Rectal smooth muscle tissue (tissue), 1 donor: ENCODE data around the gene RARRES2.
A peak's percentile ranks its signal among the peaks of the same experiment; 100 is the strongest.
"Not testable (repeated sequence)": the region's sequence is repeated elsewhere in the genome, so short reads cannot be mapped to it uniquely, and the experiment has no call there.

Experiments
- H3K27ac ChIP-seq: one replicate; pipeline ENCODE4 v1.7.0; 2013; ENCODE audit warnings: low read depth, low read length, inconsistent platforms
- H3K27me3 ChIP-seq: one replicate; pipeline ENCODE4 v1.7.0; 2013; ENCODE audit warnings: low read length; ENCODE audit not compliant: control insufficient read depth, insufficient read depth
- H3K36me3 ChIP-seq: one replicate; pipeline ENCODE4 v1.7.0; 2013; ENCODE audit warnings: low read length; ENCODE audit not compliant: control insufficient read depth, insufficient read depth
- H3K4me1 ChIP-seq: one replicate; pipeline ENCODE4 v1.7.0; 2013; ENCODE audit warnings: low read length; ENCODE audit not compliant: control insufficient read depth, insufficient read depth
- H3K4me3 ChIP-seq: one replicate; pipeline ENCODE4 v1.7.0; 2013; ENCODE audit warnings: low read length
- H3K9ac ChIP-seq: one replicate; pipeline ENCODE4 v1.7.0; 2013; ENCODE audit warnings: low read length

RARRES2 gene

DNA sequence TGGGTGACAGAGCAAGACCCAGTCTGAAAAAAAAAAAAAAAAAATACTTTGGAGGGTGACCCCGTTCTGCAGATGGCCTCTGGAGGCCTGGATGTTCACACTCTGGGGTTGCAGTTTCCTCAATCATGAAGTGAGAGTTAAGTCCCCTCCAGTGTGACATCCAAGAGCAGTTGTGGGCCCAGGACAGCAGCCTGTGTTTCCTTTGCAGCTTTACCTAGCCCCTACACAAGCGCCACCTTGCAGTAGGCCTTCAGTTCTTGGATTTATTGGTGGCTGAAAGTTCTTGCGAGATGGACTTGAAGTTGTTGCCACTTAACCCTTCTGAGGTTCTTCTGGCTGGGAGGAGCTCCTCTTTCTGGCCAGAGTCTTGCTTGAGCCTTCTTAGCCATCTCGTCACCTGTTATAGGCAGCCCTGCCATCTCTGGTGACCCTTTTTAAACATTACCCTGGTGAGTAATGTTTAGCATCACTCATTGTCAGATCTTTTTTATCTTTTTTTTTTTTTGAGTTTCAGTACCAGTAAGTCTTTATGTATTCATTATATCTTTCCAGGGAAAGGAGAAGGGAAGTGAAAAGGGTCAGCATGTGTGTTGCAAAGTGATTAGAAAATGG, 14.7 kb downstream of the RARRES2 start:
- Histone ChIP-seq H3K4me3 (no peak overlapping the region), H3K27ac (no peak overlapping the region), H3K36me3 (peaks cover 7% of the 10 kb centered on the region), H3K9ac (no peak overlapping the region), H3K27me3 (no peaks in the 10 kb centered on the region), H3K4me1 (peaks cover 3% of the 10 kb centered on the region)

DNA sequence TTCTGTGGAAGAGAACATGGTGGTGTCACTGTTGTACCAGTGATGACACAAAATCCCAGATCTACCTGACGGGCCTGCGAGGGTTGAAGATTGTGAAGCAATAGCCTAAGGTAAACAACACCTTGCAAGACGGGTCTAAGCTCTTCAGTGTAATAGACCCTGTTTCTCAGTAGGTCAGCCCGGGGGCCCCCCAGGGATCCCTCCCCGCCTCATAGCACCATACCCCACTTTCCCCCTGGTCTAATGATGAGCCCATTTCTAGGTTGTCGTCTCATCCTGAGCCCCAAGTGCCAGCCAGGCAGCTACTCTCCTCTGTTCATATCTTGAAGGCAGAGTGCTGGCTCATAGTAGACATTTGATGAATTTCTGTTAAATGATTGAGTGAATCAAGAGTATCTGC, 15.5 kb downstream of the RARRES2 start:
- Histone ChIP-seq H3K27me3 (no peaks in the 10 kb centered on the region), H3K4me1 (peaks cover 3% of the 10 kb centered on the region), H3K4me3 (no peak overlapping the region), H3K36me3 (peaks cover 5% of the 10 kb centered on the region), H3K27ac (no peak overlapping the region), H3K9ac (no peak overlapping the region)

DNA sequence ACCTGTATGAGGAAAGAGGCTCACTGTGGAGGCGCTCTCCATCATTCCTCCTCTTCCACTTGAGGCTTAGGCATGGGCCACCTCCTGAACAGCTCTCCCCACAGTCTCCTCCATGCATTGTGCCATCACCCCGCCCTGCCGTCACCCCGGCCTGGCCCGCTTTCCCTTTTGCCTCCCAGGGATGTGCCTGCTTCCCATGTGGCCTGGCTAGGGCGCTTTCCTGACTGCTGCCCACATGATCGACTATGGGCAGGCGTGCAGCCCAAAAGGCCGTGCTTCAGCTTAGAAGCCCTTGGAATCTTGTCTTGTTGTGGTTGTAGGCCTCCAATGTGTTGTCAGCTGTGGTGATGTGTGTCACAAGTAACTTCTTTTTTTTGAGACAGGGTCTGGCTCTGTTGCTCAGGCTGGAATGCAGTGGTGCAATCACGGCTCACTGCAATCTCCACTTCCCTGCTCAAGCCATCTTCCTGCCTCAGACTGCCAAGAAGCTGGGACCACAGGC, 16.3 kb downstream of the RARRES2 start:
- Histone ChIP-seq H3K4me3 (no peak overlapping the region), H3K4me1 (peaks cover 3% of the 10 kb centered on the region), H3K9ac (no peak overlapping the region), H3K36me3 (peaks cover 5% of the 10 kb centered on the region), H3K27ac (no peak overlapping the region), H3K27me3 (no peaks in the 10 kb centered on the region)

DNA sequence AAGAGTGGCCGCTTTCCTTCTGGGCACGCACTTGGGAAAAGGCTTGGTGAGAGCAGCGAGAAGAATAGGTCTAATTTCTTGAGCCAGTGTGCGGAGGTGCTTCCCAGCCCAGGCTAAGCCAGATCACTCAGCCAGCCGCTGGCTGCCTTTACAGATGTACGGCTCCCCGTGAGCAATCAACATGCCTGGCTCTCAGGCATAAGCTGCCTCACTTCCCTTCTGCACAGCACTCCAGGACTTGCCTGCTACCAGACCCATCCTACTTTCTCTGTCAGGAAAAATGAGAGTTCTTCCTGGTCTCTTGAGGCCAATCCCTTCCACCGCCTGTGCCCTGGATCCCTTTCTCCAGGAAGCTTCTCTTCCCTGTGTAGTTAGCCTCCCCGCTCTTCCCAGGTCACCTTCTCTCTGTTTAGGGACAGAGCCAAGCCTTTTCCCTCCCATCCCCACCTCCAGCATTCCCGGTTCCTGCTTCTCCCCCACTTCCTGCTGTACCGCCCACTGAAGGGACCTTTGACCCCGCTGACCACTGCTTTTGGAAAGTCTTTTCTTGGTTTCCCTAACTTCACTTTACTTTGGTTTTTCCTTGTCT, 17.0 kb downstream of the RARRES2 start:
- peaks cover 3% of the 10 kb centered on the region for H3K4me1 ChIP-seq
- H3K36me3 ChIP-seq: peaks cover 5% of the 10 kb centered on the region
- H3K27ac ChIP-seq: peak overlapping the region; percentile 75
- H3K9ac ChIP-seq: no peak overlapping the region
- peak overlapping the region; percentile 92 for H3K4me3 ChIP-seq
- no peaks in the 10 kb centered on the region for H3K27me3 ChIP-seq

DNA sequence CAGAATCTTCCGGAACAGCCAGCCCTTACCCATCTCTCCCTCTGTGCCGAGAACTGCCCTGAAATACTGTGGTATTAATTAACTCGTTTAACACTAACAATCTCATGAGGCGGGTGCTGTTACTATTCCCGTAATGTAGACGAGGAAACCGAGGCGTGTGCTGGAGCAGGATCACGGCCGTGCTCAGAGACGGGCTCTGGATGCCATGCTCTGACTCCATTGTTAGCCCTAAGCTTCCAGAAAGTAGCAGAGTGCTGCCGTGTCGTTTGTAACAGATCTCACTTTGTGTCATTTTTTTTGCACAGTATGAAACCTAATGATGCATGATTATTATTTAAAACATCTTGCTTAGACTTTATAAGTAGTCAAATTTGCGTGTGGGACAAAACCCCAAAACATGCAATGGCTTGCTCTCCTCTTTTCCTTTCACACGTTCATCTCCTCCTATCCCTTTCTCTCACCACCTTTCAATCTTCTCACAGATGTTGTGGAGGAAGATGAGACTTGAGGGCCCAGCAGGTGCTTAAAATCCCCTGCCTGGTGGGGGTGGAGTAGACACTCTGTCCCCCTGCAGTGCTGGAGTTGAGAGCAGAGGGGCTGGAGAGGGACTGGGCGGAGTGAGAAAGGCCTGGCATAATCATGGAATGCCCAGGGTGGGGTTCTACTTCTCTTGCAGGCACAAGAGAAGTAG, 17.6 kb downstream of the RARRES2 start:
- Histone ChIP-seq H3K27me3 (no peaks in the 10 kb centered on the region), H3K36me3 (peaks cover 3% of the 10 kb centered on the region), H3K27ac (peak overlapping the region; percentile 75), H3K4me3 (peak overlapping the region; percentile 92), H3K9ac (peak overlapping the region; percentile 74), H3K4me1 (peaks cover 3% of the 10 kb centered on the region)

GRCh38 chr7:150322833-150323681, 18.4 kb downstream of the RARRES2 start, which contains the start of the genes ACTR3C and LRRC61:
Gene ACTR3C (minus strand): TSS chr7:150323545. CDS start chr7:150295296, 28,249 bp downstream.
Gene LRRC61 (plus strand): TSS chr7:150323355. CDS start chr7:150336862, 13,507 bp downstream.
- H3K4me1 ChIP-seq: peaks cover 3% of the 10 kb centered on the region
- H3K36me3 ChIP-seq: peaks cover 3% of the 10 kb centered on the region
- peak within 1 kb of the TSS; percentile 92 for H3K4me3 ChIP-seq
- H3K27ac ChIP-seq: peak within 1 kb of the TSS; percentile 75
- no peaks in the 10 kb centered on the region for H3K27me3 ChIP-seq
- H3K9ac ChIP-seq: peak within 1 kb of the TSS; percentile 74

DNA sequence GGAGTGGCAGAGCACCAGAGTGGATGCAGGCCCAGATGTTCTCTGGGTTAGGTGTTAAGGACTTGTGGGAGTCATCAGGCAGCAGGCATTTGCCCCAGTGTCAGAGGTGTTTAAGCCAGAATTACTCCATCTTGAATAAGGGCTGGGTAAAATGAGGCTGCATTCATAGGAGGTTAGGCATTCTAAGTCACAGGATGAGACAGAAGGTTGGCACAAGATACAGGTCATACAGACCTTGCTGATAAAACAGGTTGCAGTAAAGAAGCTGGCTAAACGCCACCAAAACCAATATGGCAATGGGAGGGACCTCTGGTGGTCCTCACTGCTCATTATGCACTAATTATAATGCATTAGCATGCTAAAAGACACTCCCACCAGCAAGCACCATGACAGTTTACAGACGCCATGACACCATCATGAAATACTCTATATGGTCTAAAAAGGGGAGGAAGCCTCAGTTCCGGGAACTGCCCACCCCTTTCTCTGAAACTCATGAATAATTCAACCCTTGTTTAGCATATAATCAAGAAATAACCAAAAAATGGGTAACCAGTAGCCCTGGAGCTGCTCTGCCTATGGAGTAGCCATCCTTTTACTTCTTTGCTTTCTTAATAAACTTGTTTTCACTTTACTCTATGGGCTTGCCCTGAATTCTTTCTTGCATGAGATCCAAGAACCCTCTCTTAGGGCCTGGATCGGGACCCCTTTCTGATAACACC, 19.2 kb downstream of the RARRES2 start:
- Histone ChIP-seq H3K9ac (peak overlapping the region; percentile 74), H3K27ac (peak overlapping the region; percentile 75), H3K36me3 (peaks cover 3% of the 10 kb centered on the region), H3K4me3 (peak overlapping the region; percentile 92), H3K27me3 (no peaks in the 10 kb centered on the region), H3K4me1 (peaks cover 3% of the 10 kb centered on the region)

- Histone ChIP-seq H3K36me3 (peaks cover under 1% of the 10 kb centered on the region), H3K4me1 (peaks cover 3% of the 10 kb centered on the region), H3K27me3 (no peaks in the 10 kb centered on the region), H3K27ac (no peak overlapping the region), H3K9ac (no peak overlapping the region), H3K4me3 (no peak overlapping the region)
These were observed 19.7 kb downstream of the RARRES2 start for GRCh38 chr7:150321788-150322113.

- Histone ChIP-seq H3K36me3 (no peaks in the 10 kb centered on the region), H3K27ac (no peak overlapping the region)
These were observed 23.5 kb downstream of the RARRES2 start for GRCh38 chr7:150317748-150318444.

DNA sequence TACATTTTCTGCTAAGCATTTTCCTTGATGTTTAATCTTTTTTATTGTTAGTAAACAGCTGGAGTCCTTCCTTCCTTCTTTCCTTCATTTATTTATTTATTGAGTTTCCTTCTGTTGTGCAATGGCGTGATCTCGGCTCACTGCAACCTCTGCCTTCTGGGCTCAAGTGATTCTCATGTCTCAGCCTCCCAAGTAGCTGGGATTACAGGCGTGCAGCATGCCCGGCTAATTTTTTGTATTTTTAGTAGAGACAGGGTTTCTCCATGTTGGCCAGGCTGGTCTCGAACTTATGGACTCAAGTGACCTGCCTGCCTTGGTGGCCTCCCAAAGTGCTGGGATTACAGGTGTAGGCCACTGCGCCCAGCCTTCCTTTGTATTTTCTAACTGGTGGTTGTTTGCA, 24.4 kb downstream of the RARRES2 start:
- H3K36me3 ChIP-seq, H3K27me3 ChIP-seq: not testable (repeated sequence)

More at GRCh38 chr7:150317748-150318444, 23.5 kb downstream of the RARRES2 start:
- H3K4me3 ChIP-seq: no peak overlapping the region
- H3K27me3 ChIP-seq: no peaks in the 10 kb centered on the region
- no peak overlapping the region for H3K9ac ChIP-seq
- no peaks in the 10 kb centered on the region for H3K4me1 ChIP-seq

DNA sequence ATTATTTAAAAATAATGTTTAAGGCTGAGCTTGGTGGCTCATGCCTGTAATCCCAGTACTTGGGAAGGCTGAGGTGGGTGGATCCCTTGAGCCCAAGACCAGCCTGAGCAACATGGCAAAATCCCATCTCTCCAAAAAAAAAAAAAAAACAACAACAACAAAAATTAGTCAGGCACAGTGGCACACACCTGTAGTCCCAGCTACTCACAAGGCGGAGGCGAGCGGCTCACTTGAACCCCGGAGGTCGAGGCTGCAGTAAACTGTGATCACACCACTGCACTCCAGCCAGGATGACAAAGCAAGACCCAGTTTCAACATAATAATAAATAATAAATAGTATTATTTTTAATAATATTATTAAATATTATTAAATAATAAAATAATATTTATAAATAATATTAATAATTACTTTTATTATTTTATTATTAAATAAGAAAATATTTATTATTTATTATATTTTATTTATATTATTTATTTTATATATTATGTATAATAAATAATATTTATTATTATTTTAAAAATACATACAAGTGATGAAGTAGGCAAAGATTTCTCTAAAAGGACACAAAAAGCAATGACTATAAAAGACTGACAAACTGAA, 26.7 kb downstream of the RARRES2 start:
- Histone ChIP-seq H3K9ac (no peak overlapping the region), H3K4me1 (no peaks in the 10 kb centered on the region), H3K36me3 (no peaks in the 10 kb centered on the region), H3K27me3 (no peaks in the 10 kb centered on the region), H3K27ac (no peak overlapping the region), H3K4me3 (no peak overlapping the region)

More for the DNA sequence above, 24.4 kb downstream of the RARRES2 start:
- H3K9ac ChIP-seq, H3K27ac ChIP-seq, H3K4me1 ChIP-seq, H3K4me3 ChIP-seq: not testable (repeated sequence)
